Stimulated activated CD4-positive, alpha-beta T cell treated with anti-CD3 and anti-CD28 coated beads, Interleukin-2, amount 100 ng/mL, for 24 hours (primary cell): ENCODE results near the gene FRMPD3.

Experiments
- DNase-seq, 2 donors: peaks; one replicate each; pipeline ENCODE4 v3.0.0-alpha.2; 2020

Gene FRMPD3

GRCh38 chrX:107482046-107482445, 32.6 kb downstream of the FRMPD3 start:
- DNase-seq: no peak

DNA sequence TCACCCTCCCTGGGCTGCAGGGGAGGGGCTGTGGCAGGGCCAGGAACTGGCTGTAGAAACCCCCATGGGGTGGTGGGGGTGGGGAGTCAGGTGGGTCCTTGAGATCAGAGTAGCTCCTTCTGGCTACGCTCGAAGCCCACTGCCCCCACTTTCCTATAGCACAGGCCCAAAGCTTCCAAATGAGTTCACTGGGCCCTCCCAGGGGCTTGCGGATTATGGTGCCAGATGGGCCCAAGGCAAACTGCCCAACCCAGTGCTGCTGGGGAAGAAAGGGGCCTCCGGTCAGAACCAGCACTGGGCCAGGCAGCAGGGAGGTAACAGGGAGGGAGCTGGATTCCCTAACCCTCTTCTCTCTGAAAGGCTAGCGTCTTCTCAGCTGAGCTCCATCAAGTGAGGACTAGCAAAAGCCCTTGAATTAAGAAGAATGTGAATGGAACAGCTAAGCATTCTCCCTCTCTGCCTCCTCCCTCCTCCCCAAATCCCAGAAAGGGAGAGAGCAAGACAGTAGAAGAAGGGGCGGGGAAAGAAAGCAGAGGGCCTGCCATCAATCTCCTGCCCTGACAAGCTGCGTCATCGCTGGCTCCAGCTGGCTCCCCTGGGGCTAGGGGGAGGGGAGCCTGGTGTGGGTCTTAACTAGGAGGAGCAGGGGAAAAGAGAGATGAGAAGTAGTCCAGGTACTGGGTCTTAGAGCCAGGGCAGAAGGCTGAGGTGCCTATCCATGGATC, 34.7 kb downstream of the FRMPD3 start:
- DNase-seq: no peak

- no peak for DNase-seq
Observed at GRCh38 chrX:107485013-107485412, 35.6 kb downstream of the FRMPD3 start.

- DNase-seq: no peak
Observed at GRCh38 chrX:107493141-107493540, 43.7 kb downstream of the FRMPD3 start.

- DNase-seq: no peak
Observed at GRCh38 chrX:107496786-107497185, 47.3 kb downstream of the FRMPD3 start.
